Mesenchymal stem cell (in vitro differentiated cells and primary cell): Measurements from ENCODE around the gene ADAM10.
A peak's percentile ranks its signal among the peaks of the same experiment; 100 is the strongest.
"Not testable (repeated sequence)": the region's sequence is repeated elsewhere in the genome, so short reads cannot be mapped to it uniquely, and the experiment has no call there.

ENCODE experiments used
- DNase-seq: peaks from one replicate; pipeline ENCODE4 v3.0.0-alpha.2; 2013
- H2AFZ ChIP-seq: one replicate; pipeline ENCODE4 v1.6.1; 2013; ENCODE audit warnings: low read depth, mild to moderate bottlenecking, control low read depth, inconsistent platforms, low read length, moderate library complexity
- H2AK5ac ChIP-seq: 2 replicates; pipeline ENCODE4 v1.6.1; 2013; ENCODE audit warnings: low read length, moderate library complexity, mild to moderate bottlenecking, inconsistent platforms; ENCODE audit not compliant: severe bottlenecking
- H2BK120ac ChIP-seq: one replicate; pipeline ENCODE4 v1.6.1; 2013; ENCODE audit warnings: low read depth, mild to moderate bottlenecking, inconsistent platforms, low read length, moderate library complexity
- H2BK12ac ChIP-seq, 2 experiments: one replicate each; pipeline ENCODE4 v1.6.1; 2013; ENCODE audit warnings: inconsistent platforms in 2 of 2, low read length in 2 of 2, mild to moderate bottlenecking in 2 of 2, moderate library complexity in 2 of 2, control low read depth in 1 of 2
- H2BK15ac ChIP-seq: one replicate; pipeline ENCODE4 v1.6.1; 2013; ENCODE audit warnings: mild to moderate bottlenecking, low read depth, inconsistent platforms; ENCODE audit not compliant: poor library complexity, severe bottlenecking
- H2BK5ac ChIP-seq: 2 replicates; pipeline ENCODE4 v1.6.1; 2013; ENCODE audit warnings: low read depth, mild to moderate bottlenecking, low read length, control low read depth, inconsistent platforms; ENCODE audit not compliant: poor library complexity, severe bottlenecking
- H3K14ac ChIP-seq, 2 experiments: one replicate each; pipeline ENCODE4 v1.6.1; 2013; ENCODE audit warnings: inconsistent platforms in 2 of 2, low read length in 2 of 2, control low read depth in 1 of 2, mild to moderate bottlenecking in 1 of 2, moderate library complexity in 1 of 2
- H3K18ac ChIP-seq, 2 experiments: one replicate each; pipeline ENCODE4 v1.6.1; 2013; ENCODE audit warnings: inconsistent platforms in 2 of 2, low read length in 2 of 2, control low read depth in 1 of 2, low read depth in 1 of 2, mild to moderate bottlenecking in 1 of 2
- H3K23ac ChIP-seq, 2 experiments: one replicate each; pipeline ENCODE4 v1.6.1; 2013; ENCODE audit warnings: inconsistent platforms in 2 of 2, low read length in 2 of 2, mild to moderate bottlenecking in 2 of 2, moderate library complexity in 2 of 2, control low read depth in 1 of 2
- H3K27ac ChIP-seq: 2 replicates; pipeline ENCODE4 v1.5.1; 2013; ENCODE audit warnings: mild to moderate bottlenecking, moderate library complexity, low read length, control low read depth, inconsistent platforms; ENCODE audit not compliant: poor library complexity, severe bottlenecking
- H3K27me3 ChIP-seq, 2 experiments: 2 replicates each; pipeline versions ENCODE4 v1.6.1 to v1.7.0; 2013; ENCODE audit warnings: low read length in 2 of 2, mild to moderate bottlenecking in 2 of 2, moderate library complexity in 2 of 2, control low read depth in 1 of 2, inconsistent platforms in 1 of 2; ENCODE audit not compliant: control insufficient read depth in 1 of 2, insufficient read depth in 1 of 2
- H3K36me3 ChIP-seq, 2 experiments: 2 replicates each; pipeline versions ENCODE4 v1.6.1 to v1.7.0; 2013; ENCODE audit warnings: low read length in 2 of 2, control low read depth in 1 of 2, inconsistent platforms in 1 of 2, low read depth in 1 of 2, mild to moderate bottlenecking in 1 of 2; ENCODE audit not compliant: insufficient read depth in 2 of 2, control insufficient read depth in 1 of 2
- H3K4ac ChIP-seq, 2 experiments: one replicate each; pipeline ENCODE4 v1.6.1; 2013; ENCODE audit warnings: inconsistent platforms in 2 of 2, low read length in 2 of 2, mild to moderate bottlenecking in 2 of 2, moderate library complexity in 2 of 2, control low read depth in 1 of 2, low read depth in 1 of 2
- H3K4me1 ChIP-seq: 2 replicates; pipeline ENCODE4 v1.6.1; 2013; ENCODE audit warnings: low read depth, low read length, control low read depth; ENCODE audit not compliant: control insufficient read depth, insufficient read depth
- H3K4me2 ChIP-seq: 2 replicates; pipeline ENCODE4 v1.6.1; 2013; ENCODE audit warnings: low read length, mild to moderate bottlenecking, inconsistent platforms; ENCODE audit not compliant: poor library complexity, severe bottlenecking
- H3K4me3 ChIP-seq, 2 experiments: 2 replicates each; pipeline versions ENCODE4 v1.5.1 to v1.7.0; 2013; ENCODE audit warnings: low read length in 2 of 2, mild to moderate bottlenecking in 2 of 2, control low read depth in 1 of 2, low read depth in 1 of 2; ENCODE audit not compliant: insufficient read depth in 1 of 2
- H3K79me1 ChIP-seq: replicated peaks from 2 replicates; pipeline ENCODE4 v1.6.1; 2013; ENCODE audit warnings: mild to moderate bottlenecking, control low read depth, low read length, inconsistent platforms; ENCODE audit not compliant: poor library complexity, severe bottlenecking
- H3K9ac ChIP-seq: 2 replicates; pipeline ENCODE4 v1.7.0; 2013; ENCODE audit warnings: mild to moderate bottlenecking, low read length, moderate library complexity
- H3K9me3 ChIP-seq: 2 replicates; pipeline ENCODE4 v1.7.0; 2013; ENCODE audit warnings: mild to moderate bottlenecking, low read length; ENCODE audit not compliant: control insufficient read depth
- H4K8ac ChIP-seq: one replicate; pipeline ENCODE4 v1.6.1; 2013; ENCODE audit warnings: inconsistent platforms, mild to moderate bottlenecking, low read length, moderate library complexity
- H4K91ac ChIP-seq: one replicate; pipeline ENCODE4 v1.6.1; 2013; ENCODE audit warnings: mild to moderate bottlenecking, low read length, inconsistent platforms
- WGBS: methylation state at CpG from one replicate; pipeline ENCODE4 v1.1.7; 2013; ENCODE audit warnings: mixed read lengths; 5-methylcytosine and 5-hydroxymethylcytosine counted together

Gene ADAM10

DNA sequence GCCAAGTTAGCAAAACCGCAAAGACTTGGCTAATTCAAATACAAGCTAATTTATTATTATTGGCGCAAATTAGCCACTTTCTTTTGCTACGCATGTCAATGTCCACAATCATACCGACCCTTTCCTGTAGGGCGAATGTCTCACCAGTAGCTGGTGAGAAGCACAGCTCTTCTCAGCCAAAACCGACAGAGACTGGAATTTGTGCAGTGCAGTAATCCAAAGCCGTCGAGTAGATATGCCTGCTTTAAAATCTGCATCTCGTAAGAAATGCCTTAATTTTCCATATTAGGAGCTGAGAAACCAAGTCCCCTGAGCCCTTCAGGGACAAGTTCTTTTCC, 21.0 kb upstream of the ADAM10 start:
- H3K23ac ChIP-seq, result no peak overlapping the region
- WGBS, result 14% methylated on average over 9 of the region's 9 CpGs

DNA sequence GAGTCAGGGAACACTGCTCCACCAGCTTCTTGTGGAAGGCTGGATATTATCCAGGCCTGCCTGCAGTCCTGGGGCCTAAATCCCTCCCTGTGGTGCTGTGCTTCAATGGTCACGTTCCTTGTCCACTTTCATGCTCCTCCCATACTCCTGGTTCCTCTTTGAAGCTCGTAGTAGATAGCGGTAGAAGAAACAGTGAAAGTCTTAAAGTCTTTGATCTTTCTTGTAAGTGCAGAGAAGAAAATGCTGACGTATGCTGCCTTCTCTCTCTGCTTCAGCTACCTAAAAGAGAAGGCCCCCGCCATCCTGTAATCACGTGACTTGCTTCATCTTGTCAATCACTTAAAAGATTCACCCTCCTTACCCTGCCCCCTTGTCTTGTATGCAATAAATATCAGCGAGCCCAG, 19.1 kb upstream of the ADAM10 start:
- H3K79me1 ChIP-seq, H2BK120ac ChIP-seq, H3K4ac ChIP-seq, H3K27me3 ChIP-seq, H2BK5ac ChIP-seq, H3K9ac ChIP-seq, H3K18ac ChIP-seq, H3K36me3 ChIP-seq, H3K4me1 ChIP-seq, H2BK15ac ChIP-seq, H3K4me3 ChIP-seq, H2BK12ac ChIP-seq, H4K91ac ChIP-seq, H3K14ac ChIP-seq, H3K4me2 ChIP-seq, H3K27ac ChIP-seq, H4K8ac ChIP-seq, DNase-seq, H2AFZ ChIP-seq, H3K23ac ChIP-seq, H2AK5ac ChIP-seq: not testable (repeated sequence)
- 92% methylated on average over 5 of the region's 7 CpGs for WGBS
- peaks cover 15% of the 10 kb centered on the region for H3K9me3 ChIP-seq

More for the DNA sequence above, 21.0 kb upstream of the ADAM10 start:
- Histone ChIP-seq H3K4ac (no peak overlapping the region), H4K91ac (no peak overlapping the region), H2BK5ac (peak overlapping the region; percentile 1), H3K9ac (peak overlapping the region; percentile 92), H3K4me3 (peak overlapping the region in 1 of 2 experiments; percentile 95), H2BK12ac (no peak overlapping the region), H2BK15ac (no peak overlapping the region), H2AK5ac (no peak overlapping the region), H3K27me3 (no peaks in the 10 kb centered on the region), H2BK120ac (no peak overlapping the region), H3K18ac (peak overlapping the region; percentile 16 to 58), H2AFZ (peak overlapping the region; percentile 20), H3K4me1 (peaks cover 3% of the 10 kb centered on the region), H3K14ac (no peak overlapping the region), H3K9me3 (peaks cover 5% of the 10 kb centered on the region), H3K36me3 (peaks cover 0 to 3% of the 10 kb centered on the region in 2 experiments), H3K27ac (peak overlapping the region; percentile 79), H4K8ac (peak overlapping the region; percentile 75), H3K79me1 (peaks cover 4% of the 10 kb centered on the region), H3K4me2 (peak overlapping the region; percentile 50)
- DNase-seq, result peak; percentile 86

DNA sequence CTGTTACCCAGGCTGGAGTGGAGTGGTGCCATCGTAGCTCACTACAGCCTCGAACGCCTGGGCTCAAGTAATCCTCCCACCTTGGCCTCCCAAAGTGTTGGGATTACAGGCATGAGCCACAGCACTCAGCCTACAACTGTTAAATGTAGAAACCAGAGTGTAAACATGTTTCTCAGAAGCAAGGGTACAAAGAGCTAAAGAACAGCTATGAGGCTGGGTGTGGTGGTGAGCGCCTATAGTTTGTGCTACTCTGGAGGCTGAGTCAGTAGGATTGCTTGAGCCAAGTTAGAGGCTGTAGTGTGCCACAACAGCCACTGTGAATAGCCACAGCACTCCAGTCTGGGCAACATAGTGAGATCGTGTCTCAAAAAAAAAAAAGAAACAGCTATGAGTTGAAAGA, 16.8 kb upstream of the ADAM10 start:
- Histone ChIP-seq H3K4me2 (no peak overlapping the region), H2BK120ac (no peak overlapping the region), H2BK5ac (no peak overlapping the region), H3K36me3 (no peaks in the 10 kb centered on the region), H3K9ac (no peak overlapping the region), H3K4ac (no peak overlapping the region), H3K27ac (no peak overlapping the region), H2AK5ac (no peak overlapping the region), H3K23ac (no peak overlapping the region), H3K79me1 (no peaks in the 10 kb centered on the region), H3K27me3 (no peaks in the 10 kb centered on the region), H3K4me1 (no peaks in the 10 kb centered on the region), H3K18ac (no peak overlapping the region), H2BK12ac (no peak overlapping the region), H2BK15ac (no peak overlapping the region), H3K9me3 (peaks cover 15% of the 10 kb centered on the region), H2AFZ (no peak overlapping the region), H4K8ac (no peak overlapping the region), H3K4me3 (no peak overlapping the region), H3K14ac (no peak overlapping the region), H4K91ac (no peak overlapping the region)
- no peak for DNase-seq
- 96% methylated on average over 5 of the region's 5 CpGs for WGBS

DNA sequence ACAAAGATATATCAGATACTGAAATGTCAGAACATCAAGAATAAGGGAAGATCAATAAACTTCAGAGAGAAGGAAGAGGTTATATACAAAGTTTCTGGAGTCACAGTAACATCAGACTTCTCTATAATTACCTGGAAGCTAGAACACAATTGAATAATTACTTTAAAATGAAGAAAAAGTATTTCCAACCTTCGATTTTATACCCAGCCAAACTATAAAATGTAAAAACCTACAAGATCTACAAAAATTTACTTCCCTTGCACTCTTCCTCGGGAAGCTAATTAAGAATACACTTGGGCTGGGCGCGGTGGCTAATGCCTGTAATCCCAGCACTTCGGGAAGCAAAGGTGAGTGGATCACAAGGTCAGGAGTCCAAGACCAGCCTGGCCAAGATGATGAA, 15.0 kb upstream of the ADAM10 start:
- Histone ChIP-seq H2BK120ac (no peak overlapping the region), H2BK15ac (no peak overlapping the region), H3K79me1 (no peaks in the 10 kb centered on the region), H3K27ac (no peak overlapping the region), H2BK12ac (no peak overlapping the region), H3K4me3 (no peak overlapping the region), H4K8ac (no peak overlapping the region), H4K91ac (no peak overlapping the region), H3K4ac (no peak overlapping the region), H2AFZ (no peak overlapping the region), H3K4me2 (no peak overlapping the region), H3K18ac (no peak overlapping the region), H3K4me1 (no peaks in the 10 kb centered on the region), H3K23ac (no peak overlapping the region), H3K9me3 (peaks cover 15% of the 10 kb centered on the region), H2BK5ac (no peak overlapping the region), H2AK5ac (no peak overlapping the region), H3K9ac (no peak overlapping the region), H3K36me3 (no peaks in the 10 kb centered on the region), H3K14ac (no peak overlapping the region), H3K27me3 (no peaks in the 10 kb centered on the region)
- DNase-seq, result no peak
- WGBS, result 84% methylated on average over 5 of the region's 5 CpGs
